Naive thymus-derived CD8-positive, alpha-beta T cell (primary cell): ENCODE measurements around the gene OSBPL6. TPM values are rescaled to one million over a fixed set of nuclear protein-coding genes. Genes with fewer than 3 reads are reported as not detected.
"Not testable (repeated sequence)": the region's sequence is repeated elsewhere in the genome, so short reads cannot be mapped to it uniquely, and the experiment has no call there.

Experiments
- ATAC-seq, 2 donors: fragments of 150-1000 bp; cut with Tn5 transposase in 1 of 2; sonication (Bioruptor Pico), chemical (Tn5 transposase) in 1 of 2; 1 replicate in 1 of 2; 2 replicates in 1 of 2; pipeline ENCODE4 v1.10.0; 2021; ENCODE audit warnings: mild to moderate bottlenecking in 2 of 2, moderate library complexity in 2 of 2
- POLR2A ChIA-PET: fragments of 350-600 bp; sonication (Branson Sonifier 250); formaldehyde crosslinking; loops from one replicate; lab custom pipeline; 2021; ENCODE audit warnings: antibody characterized with exemption; lab: Charles Lee
- DNase-seq, 10 donors: peaks; one replicate each; pipeline versions ENCODE4 v3.0.0 to v3.0.0-alpha.2; 2020 to 2022
- H3K27ac Mint-ChIP-seq, 10 donors: one replicate each; pipeline ENCODE4 v1.8.0; 2020 to 2022; ENCODE audit warnings: mild to moderate bottlenecking in 10 of 10, mixed read lengths in 10 of 10, moderate library complexity in 4 of 10, inconsistent platforms in 1 of 10
- H3K27me3 Mint-ChIP-seq, 5 donors: one replicate each; pipeline ENCODE4 v1.8.0; 2021 to 2022; ENCODE audit warnings: mixed read lengths in 5 of 5
- H3K36me3 Mint-ChIP-seq, 3 donors: one replicate each; pipeline ENCODE4 v1.8.0; 2020 to 2022; ENCODE audit warnings: mixed read lengths in 3 of 3, mild to moderate bottlenecking in 2 of 3, inconsistent platforms in 1 of 3
- H3K4me1 Mint-ChIP-seq, 4 donors: one replicate each; pipeline ENCODE4 v1.8.0; 2021 to 2022; ENCODE audit warnings: mixed read lengths in 4 of 4
- H3K4me3 Mint-ChIP-seq, 10 donors: one replicate each; pipeline ENCODE4 v1.8.0; 2020 to 2022; ENCODE audit warnings: mild to moderate bottlenecking in 10 of 10, mixed read lengths in 10 of 10, moderate library complexity in 6 of 10, inconsistent platforms in 1 of 10
- H3K9me3 Mint-ChIP-seq, 9 donors: one replicate each; pipeline ENCODE4 v1.8.0; 2020 to 2022; ENCODE audit warnings: mixed read lengths in 9 of 9, mild to moderate bottlenecking in 3 of 9, inconsistent platforms in 1 of 9, moderate library complexity in 1 of 9
- polyA plus RNA-seq, 3 donors: library from polyadenylated mRNA; unstranded; fragments of 300-500 nt; fragmentation: Illumina TruSeq; gene quantifications; one replicate each; pipeline ENCODE4 v1.2.3, GENCODE V29; 2021
- total RNA-seq, 8 experiments: library from RNA in 2 of 8; stranded (reverse) in 2 of 8; gene quantifications; one replicate each; pipeline ENCODE4 v1.2.3 and lab custom pipeline; 2021 to 2026

OSBPL6 gene
- total and polyA plus RNA-seq, 5 experiments from 2014 or later, result 0.16 to 0.67 TPM; not detected in 3

DNA sequence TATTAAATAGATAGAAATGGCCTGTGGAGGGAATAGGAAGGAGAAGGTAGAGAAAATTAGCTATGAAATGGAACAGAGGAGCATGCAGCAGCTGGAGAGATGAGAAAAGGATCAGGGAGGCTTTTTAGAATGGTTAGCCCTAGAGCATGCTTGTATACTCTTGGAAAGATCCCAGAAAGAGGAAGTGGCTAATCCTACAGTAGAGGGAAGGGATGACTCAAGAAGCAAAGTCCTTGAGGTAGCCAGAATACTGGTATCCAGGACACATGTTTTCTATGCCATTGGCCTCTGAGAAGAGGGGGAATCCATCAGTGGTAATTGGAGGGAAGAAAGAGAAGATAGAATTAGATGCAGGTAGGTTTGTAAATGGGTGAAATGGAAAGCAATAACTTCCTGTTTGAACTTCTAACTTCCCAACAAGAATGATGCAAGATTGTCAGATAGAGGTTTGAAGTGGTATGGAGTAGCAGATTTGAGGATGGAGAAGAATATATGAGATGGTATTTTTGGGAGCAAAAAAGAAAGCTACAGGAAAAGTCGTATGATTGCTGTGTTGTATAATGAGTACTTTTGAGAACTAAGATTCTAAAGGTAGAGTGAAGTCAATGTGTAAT, 17.1 kb upstream of the OSBPL6 start:
- no peak for DNase-seq
- POLR2A ChIA-PET, result no interaction called here
- peaks cover 11 to 22% (median 16%) of the 10 kb centered on the region in 5 donors for H3K27me3 Mint-ChIP-seq
- H3K4me1 Mint-ChIP-seq, result no peaks in the 10 kb centered on the region
- H3K27ac Mint-ChIP-seq, result no peak overlapping the region
- peaks cover 0 to 4% (median 0%) of the 10 kb centered on the region in 3 donors for H3K36me3 Mint-ChIP-seq
- H3K9me3 Mint-ChIP-seq, result peaks cover 0 to 7% (median 0%) of the 10 kb centered on the region in 9 donors
- no peak for ATAC-seq
- H3K4me3 Mint-ChIP-seq, result no peak overlapping the region

DNA sequence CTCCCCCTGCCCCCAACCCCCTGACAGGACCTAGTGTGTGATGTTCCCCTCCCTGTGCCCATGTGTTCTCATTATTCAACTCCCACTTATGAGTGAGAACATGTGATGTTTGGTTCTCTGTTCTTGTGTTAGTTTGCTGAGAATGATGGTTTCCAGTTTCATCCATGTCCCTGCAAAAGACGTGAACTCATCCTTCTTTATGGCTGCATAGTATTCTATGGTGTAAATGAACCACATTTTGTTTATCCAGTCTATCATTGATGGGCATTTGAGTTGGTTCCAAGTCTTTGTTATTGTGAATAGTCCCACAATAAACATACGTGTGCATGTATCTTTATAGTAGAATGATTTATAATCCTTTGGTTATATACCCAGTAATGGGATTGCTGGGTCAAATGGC, 13.7 kb upstream of the OSBPL6 start:
- H3K4me3 Mint-ChIP-seq, H3K36me3 Mint-ChIP-seq, ATAC-seq, H3K9me3 Mint-ChIP-seq, H3K4me1 Mint-ChIP-seq, DNase-seq, H3K27ac Mint-ChIP-seq, POLR2A ChIA-PET: not testable (repeated sequence)
- peaks cover 1 to 17% (median 14%) of the 10 kb centered on the region in 5 donors for H3K27me3 Mint-ChIP-seq

GRCh38 chr2:178187861-178188260, 6.5 kb upstream of the OSBPL6 start:
- DNase-seq (no peak), ATAC-seq (no peak)
- POLR2A ChIA-PET, result no interaction called here
- Mint-ChIP-seq H3K4me3 (no peak overlapping the region), H3K36me3 (no peaks in the 10 kb centered on the region), H3K27ac (no peak overlapping the region), H3K4me1 (no peaks in the 10 kb centered on the region), H3K27me3 (peaks cover 15 to 38% (median 25%) of the 10 kb centered on the region in 5 donors), H3K9me3 (no peaks in the 10 kb centered on the region)

- Mint-ChIP-seq H3K36me3 (no peaks in the 10 kb centered on the region), H3K9me3 (no peaks in the 10 kb centered on the region), H3K4me1 (peaks cover 0 to 5% (median 2%) of the 10 kb centered on the region in 4 donors), H3K27me3 (peaks cover 21 to 38% (median 30%) of the 10 kb centered on the region in 5 donors), H3K4me3 (no peak overlapping the region), H3K27ac (no peak overlapping the region)
- no peak for ATAC-seq
- DNase-seq, result no peak
- POLR2A ChIA-PET, result no interaction called here
Measured at GRCh38 chr2:178188466-178188865, 5.8 kb upstream of the OSBPL6 start.

DNA sequence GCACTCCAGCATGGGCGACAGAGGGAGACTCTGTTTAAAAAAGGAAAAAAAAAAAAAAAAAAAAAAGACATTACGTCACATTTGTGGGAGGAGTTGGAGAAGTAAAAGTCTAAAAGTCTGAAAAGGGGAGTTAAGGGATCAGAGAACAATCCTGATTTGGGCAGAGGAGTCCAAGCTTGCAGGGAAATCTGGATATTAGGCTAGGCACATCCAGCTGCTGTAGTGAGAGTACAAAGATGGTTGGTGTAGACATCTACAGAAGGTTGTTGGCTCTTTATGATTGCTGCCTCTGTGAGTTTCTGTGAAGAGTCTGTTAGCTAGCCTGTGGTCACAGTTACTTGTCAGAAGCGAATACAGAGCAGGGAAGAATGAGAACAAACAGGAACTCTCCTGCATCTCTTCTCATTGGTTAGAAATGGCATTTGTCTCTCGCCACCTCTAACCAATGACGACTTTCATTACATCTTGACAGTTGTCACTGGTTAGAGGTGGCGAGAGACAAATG, 3.3 kb upstream of the OSBPL6 start:
- H3K9me3 Mint-ChIP-seq, result peaks cover 0 to 2% (median 0%) of the 10 kb centered on the region in 9 donors
- H3K4me1 Mint-ChIP-seq, result peaks cover 3 to 13% (median 9%) of the 10 kb centered on the region in 4 donors
- ATAC-seq (peak; percentile 18 to 62), DNase-seq (peak in 2 of 10 donors; percentile 26 to 32)
- no peaks in the 10 kb centered on the region for H3K36me3 Mint-ChIP-seq
- peak overlapping the region in 4 of 10 donors; percentile 50 to 70 (median 56) for H3K27ac Mint-ChIP-seq
- H3K4me3 Mint-ChIP-seq, result peak overlapping the region in 4 of 10 donors; percentile 22 to 59 (median 33)
- POLR2A ChIA-PET, result no interaction called here
- H3K27me3 Mint-ChIP-seq, result peaks cover 27 to 37% (median 28%) of the 10 kb centered on the region in 5 donors

DNA sequence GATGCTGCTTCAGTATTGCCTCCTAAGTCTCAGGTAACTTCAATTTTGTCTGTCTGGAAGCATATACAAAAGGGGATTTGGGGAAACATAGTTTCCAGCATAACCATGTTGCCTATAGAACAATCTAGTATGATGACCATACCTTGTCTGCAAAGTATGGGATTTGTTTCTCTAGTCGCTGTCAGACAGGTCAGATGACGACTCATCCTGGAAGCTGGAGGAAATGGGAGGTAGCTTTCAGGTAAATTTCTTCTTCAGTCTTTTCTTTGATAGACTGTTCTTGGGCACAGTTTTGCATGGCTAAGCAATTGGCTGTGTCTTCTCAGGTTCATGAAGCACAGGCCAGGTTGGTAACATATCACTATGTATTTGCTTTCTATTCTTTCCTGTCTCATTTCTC, 2.8 kb upstream of the OSBPL6 start:
- no peak for DNase-seq
- Mint-ChIP-seq H3K4me3 (no peak overlapping the region), H3K4me1 (peaks cover 3 to 13% (median 9%) of the 10 kb centered on the region in 4 donors), H3K27ac (no peak overlapping the region), H3K9me3 (peaks cover 0 to 2% (median 0%) of the 10 kb centered on the region in 9 donors), H3K27me3 (peaks cover 27 to 38% (median 28%) of the 10 kb centered on the region in 5 donors), H3K36me3 (no peaks in the 10 kb centered on the region)
- ATAC-seq, result no peak
- POLR2A ChIA-PET, result no interaction called here

- Mint-ChIP-seq H3K27ac (peak overlapping the region in 1 of 10 donors; percentile 46), H3K4me3 (peak overlapping the region; percentile 57 to 78 (median 76)), H3K4me1 (peaks cover 3 to 13% (median 9%) of the 10 kb centered on the region in 4 donors), H3K9me3 (peaks cover 0 to 2% (median 0%) of the 10 kb centered on the region in 9 donors), H3K27me3 (peaks cover 34 to 51% (median 38%) of the 10 kb centered on the region in 5 donors), H3K36me3 (no peaks in the 10 kb centered on the region)
- ATAC-seq (no peak), DNase-seq (no peak)
- POLR2A ChIA-PET, result no interaction called here
Measured at GRCh38 chr2:178193496-178193822, 853 bp upstream of the OSBPL6 start.

DNA sequence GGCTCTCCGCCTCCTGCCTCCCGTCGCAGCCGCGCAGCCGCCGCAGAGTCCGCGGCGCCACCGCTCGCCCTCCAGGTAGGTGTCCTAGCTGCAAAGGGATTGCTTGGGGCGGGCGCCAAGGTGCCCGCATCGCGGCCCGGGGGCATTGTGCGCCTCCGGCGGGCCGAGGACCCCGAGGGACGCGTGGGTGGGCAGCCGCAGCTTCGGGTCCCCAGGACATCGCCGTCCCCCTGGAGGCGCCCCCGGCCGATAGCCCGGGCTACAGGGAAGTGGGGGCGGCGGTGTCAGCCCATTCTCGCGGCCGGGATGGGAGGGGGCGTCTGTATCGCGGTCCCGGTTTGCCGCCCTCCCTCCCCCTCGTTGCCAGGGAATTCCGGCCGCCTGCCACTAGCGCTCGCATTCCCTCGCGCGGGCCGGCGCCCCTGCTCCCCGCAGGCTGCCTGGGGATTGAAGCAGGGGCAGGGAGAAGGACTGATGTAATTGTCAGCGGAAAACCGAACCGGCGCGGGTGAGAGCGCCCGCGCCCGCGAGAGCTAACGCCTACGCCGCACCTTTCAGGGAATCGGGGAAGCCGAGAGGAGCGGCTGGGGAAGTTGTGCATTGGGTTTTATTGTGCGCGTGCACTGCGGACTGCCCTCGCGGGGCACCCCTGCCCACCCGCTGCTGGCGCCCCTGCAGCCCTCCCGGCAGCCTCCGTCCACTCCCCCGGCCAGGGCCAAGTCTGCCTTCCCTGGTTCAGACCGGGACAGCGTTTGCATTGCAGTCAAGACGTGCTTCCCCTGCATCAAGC, 483 bp downstream of the OSBPL6 start:
- DNase-seq, result peak in 1 of 10 donors; percentile 7
- Mint-ChIP-seq H3K36me3 (no peaks in the 10 kb centered on the region), H3K4me3 (peak overlapping the region; percentile 60 to 82 (median 78)), H3K4me1 (peaks cover 3 to 13% (median 9%) of the 10 kb centered on the region in 4 donors), H3K27me3 (peaks cover 32 to 59% (median 42%) of the 10 kb centered on the region in 5 donors), H3K27ac (no peak overlapping the region), H3K9me3 (peaks cover 0 to 2% (median 0%) of the 10 kb centered on the region in 9 donors)
- ATAC-seq, result no peak
- POLR2A ChIA-PET, result no interaction called here

- H3K27me3 Mint-ChIP-seq, result peaks cover 32 to 60% (median 44%) of the 10 kb centered on the region in 5 donors
- peak overlapping the region; percentile 60 to 82 (median 78) for H3K4me3 Mint-ChIP-seq
- peaks cover 0 to 2% (median 0%) of the 10 kb centered on the region in 9 donors for H3K9me3 Mint-ChIP-seq
- POLR2A ChIA-PET, result no interaction called here
- no peaks in the 10 kb centered on the region for H3K36me3 Mint-ChIP-seq
- ATAC-seq (no peak), DNase-seq (peak in 1 of 10 donors; percentile 2)
- H3K4me1 Mint-ChIP-seq, result peaks cover 3 to 13% (median 9%) of the 10 kb centered on the region in 4 donors
- no peak overlapping the region for H3K27ac Mint-ChIP-seq
Measured at GRCh38 chr2:178195390-178196166, 1.3 kb downstream of the OSBPL6 start.

DNA sequence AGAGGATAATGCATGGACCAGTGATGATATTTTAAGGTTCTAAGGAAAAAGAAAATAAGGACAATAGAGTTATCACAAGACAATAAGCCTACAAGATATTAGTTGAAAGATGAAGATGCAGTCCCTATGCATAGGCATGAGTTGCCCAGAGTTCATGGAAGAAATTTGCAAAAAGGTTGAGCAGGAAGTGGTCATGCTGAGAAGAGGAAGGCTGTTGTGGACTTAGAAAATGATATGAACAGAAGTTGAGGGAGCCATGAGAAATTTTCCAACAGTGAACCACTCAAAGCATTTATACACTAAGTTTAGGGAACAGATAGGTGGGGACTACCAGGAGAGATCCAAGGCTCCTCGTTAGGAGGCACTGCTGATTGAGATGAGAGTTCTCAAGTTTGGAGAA, 3.5 kb downstream of the OSBPL6 start:
- H3K4me3 Mint-ChIP-seq, result no peak overlapping the region
- DNase-seq (no peak), ATAC-seq (no peak)
- H3K36me3 Mint-ChIP-seq, result no peaks in the 10 kb centered on the region
- peaks cover 0 to 2% (median 0%) of the 10 kb centered on the region in 9 donors for H3K9me3 Mint-ChIP-seq
- POLR2A ChIA-PET, result no interaction called here
- peaks cover 33 to 53% (median 43%) of the 10 kb centered on the region in 5 donors for H3K27me3 Mint-ChIP-seq
- H3K4me1 Mint-ChIP-seq, result peaks cover 3 to 14% (median 10%) of the 10 kb centered on the region in 4 donors
- H3K27ac Mint-ChIP-seq, result no peak overlapping the region

GRCh38 chr2:178198441-178198840, 4.1 kb downstream of the OSBPL6 start:
- not testable (repeated sequence) for H3K4me3 Mint-ChIP-seq, DNase-seq, ATAC-seq

GRCh38 chr2:178199334-178199733, 5.0 kb downstream of the OSBPL6 start:
- Mint-ChIP-seq H3K36me3 (no peaks in the 10 kb centered on the region), H3K4me3 (no peak overlapping the region), H3K9me3 (peaks cover 0 to 1% (median 0%) of the 10 kb centered on the region in 9 donors), H3K27ac (no peak overlapping the region), H3K4me1 (peaks cover 3 to 13% (median 7%) of the 10 kb centered on the region in 4 donors), H3K27me3 (peaks cover 30 to 49% (median 42%) of the 10 kb centered on the region in 5 donors)
- no peak for ATAC-seq
- POLR2A ChIA-PET, result interaction anchor here (0.6 kb wide), 1 partner anchor 65 kb away, joined by 3 read pairs; no protein-coding TSS in a partner anchor
- DNase-seq, result no peak

More at GRCh38 chr2:178198441-178198840, 4.1 kb downstream of the OSBPL6 start:
- peaks cover 30 to 50% (median 39%) of the 10 kb centered on the region in 5 donors for H3K27me3 Mint-ChIP-seq
- H3K27ac Mint-ChIP-seq, H3K36me3 Mint-ChIP-seq, H3K9me3 Mint-ChIP-seq, POLR2A ChIA-PET: not testable (repeated sequence)
- H3K4me1 Mint-ChIP-seq, result peaks cover 3 to 13% (median 10%) of the 10 kb centered on the region in 4 donors
